Neuronal stem cell (in vitro differentiated cells): Measurements from ENCODE around the gene THSD4.

Source experiments
- DNase-seq: peaks from one replicate; pipeline ENCODE4 v3.0.0-alpha.2; 2013; ENCODE audit warnings: low spot score
- H2AFZ ChIP-seq: one replicate; pipeline ENCODE4 v1.6.1; 2013; ENCODE audit warnings: mild to moderate bottlenecking, low read length, inconsistent platforms
- H2AK5ac ChIP-seq: 2 replicates; pipeline ENCODE4 v1.6.1; 2013; ENCODE audit warnings: low read depth, mild to moderate bottlenecking, inconsistent platforms, low read length, moderate library complexity, mixed read lengths
- H2BK120ac ChIP-seq: 2 replicates; pipeline ENCODE4 v1.6.1; 2013; ENCODE audit warnings: low read depth, mild to moderate bottlenecking, inconsistent platforms, low read length, moderate library complexity, mixed read lengths
- H2BK12ac ChIP-seq: one replicate; pipeline ENCODE4 v1.6.1; 2013; ENCODE audit warnings: low read length, inconsistent platforms
- H2BK15ac ChIP-seq: 2 replicates; pipeline ENCODE4 v1.6.1; 2013; ENCODE audit warnings: mild to moderate bottlenecking, low read length, inconsistent platforms, mixed read lengths
- H2BK5ac ChIP-seq: one replicate; pipeline ENCODE4 v1.6.1; 2013; ENCODE audit warnings: inconsistent platforms, mild to moderate bottlenecking, low read length, moderate library complexity
- H3K14ac ChIP-seq: one replicate; pipeline ENCODE4 v1.6.1; 2013; ENCODE audit warnings: low read length, inconsistent platforms
- H3K18ac ChIP-seq: 2 replicates; pipeline ENCODE4 v1.6.1; 2013; ENCODE audit warnings: low read length, inconsistent platforms
- H3K23ac ChIP-seq: 2 replicates; pipeline ENCODE4 v1.6.1; 2013; ENCODE audit warnings: low read depth, mild to moderate bottlenecking, mixed read lengths, low read length, inconsistent platforms; ENCODE audit not compliant: poor library complexity
- H3K27ac ChIP-seq: replicated peaks from 3 replicates; pipeline ENCODE4 v1.5.1; 2013; ENCODE audit warnings: low read length, inconsistent platforms
- H3K27me3 ChIP-seq, 3 experiments: 2 replicates each; pipeline ENCODE4 v1.6.1; 2013; ENCODE audit warnings: low read length in 3 of 3, mild to moderate bottlenecking in 2 of 3, inconsistent platforms in 1 of 3, low read depth in 1 of 3, mixed read lengths in 1 of 3, moderate library complexity in 1 of 3; ENCODE audit not compliant: control insufficient read depth in 3 of 3, insufficient read depth in 3 of 3
- H3K36me3 ChIP-seq, 2 donors: replicated peaks in 1 of 2; 2 replicates each; pipeline ENCODE4 v1.6.1; 2013; ENCODE audit warnings: low read length in 2 of 2; ENCODE audit not compliant: control insufficient read depth in 2 of 2, insufficient read depth in 2 of 2
- H3K4ac ChIP-seq: 2 replicates; pipeline ENCODE4 v1.6.1; 2013; ENCODE audit warnings: inconsistent platforms, mild to moderate bottlenecking, low read length, moderate library complexity
- H3K4me1 ChIP-seq, 2 donors: 1 replicate in 1 of 2; 2 replicates in 1 of 2; pipeline ENCODE4 v1.6.1; 2013; ENCODE audit warnings: low read length in 2 of 2, low read depth in 1 of 2; ENCODE audit not compliant: control insufficient read depth in 2 of 2, insufficient read depth in 1 of 2
- H3K4me2 ChIP-seq: one replicate; pipeline ENCODE4 v1.6.1; 2013; ENCODE audit warnings: mild to moderate bottlenecking, low read length, inconsistent platforms; ENCODE audit not compliant: insufficient read depth, poor library complexity, severe bottlenecking
- H3K4me3 ChIP-seq, 2 donors: 2 replicates each; pipeline ENCODE4 v1.5.1; 2013; ENCODE audit warnings: low read length in 2 of 2, mild to moderate bottlenecking in 2 of 2, inconsistent platforms in 1 of 2, moderate library complexity in 1 of 2
- H3K79me1 ChIP-seq: one replicate; pipeline ENCODE4 v1.6.1; 2013; ENCODE audit warnings: low read depth, mild to moderate bottlenecking, inconsistent platforms, low read length, moderate library complexity
- H3K9ac ChIP-seq: one replicate; pipeline ENCODE4 v1.6.1; 2013; ENCODE audit warnings: mild to moderate bottlenecking, low read depth, low read length, inconsistent platforms; ENCODE audit not compliant: poor library complexity
- H3K9me3 ChIP-seq, 2 donors: replicated peaks in 1 of 2; 2 replicates each; pipeline versions ENCODE3 to v1.6.1; 2013; ENCODE audit warnings: low read length in 2 of 2, mild to moderate bottlenecking in 2 of 2, inconsistent platforms in 1 of 2, low read depth in 1 of 2, mixed read lengths in 1 of 2, moderate library complexity in 1 of 2; ENCODE audit not compliant: control insufficient read depth in 2 of 2, insufficient read depth in 1 of 2
- H4K8ac ChIP-seq: one replicate; pipeline ENCODE4 v1.6.1; 2013; ENCODE audit warnings: low read depth, mild to moderate bottlenecking, inconsistent platforms, low read length, moderate library complexity
- H4K91ac ChIP-seq: one replicate; pipeline ENCODE4 v1.6.1; 2013; ENCODE audit warnings: low read length, low read depth, mild to moderate bottlenecking, inconsistent platforms; ENCODE audit not compliant: poor library complexity
- WGBS, 2 donors: extraction: QIAGEN DNeasy Blood & Tissue Kit; methylation state at CpG; one replicate each; pipeline ENCODE4 v1.1.7; 2013; ENCODE audit warnings: missing lambda C conversion rate in 2 of 2, mixed read lengths in 1 of 2; ENCODE audit not compliant: insufficient read length in 2 of 2, insufficient replicate concordance in 1 of 2; ENCODE audit errors: extremely low coverage in 2 of 2; 5-methylcytosine and 5-hydroxymethylcytosine counted together

THSD4 gene

DNA sequence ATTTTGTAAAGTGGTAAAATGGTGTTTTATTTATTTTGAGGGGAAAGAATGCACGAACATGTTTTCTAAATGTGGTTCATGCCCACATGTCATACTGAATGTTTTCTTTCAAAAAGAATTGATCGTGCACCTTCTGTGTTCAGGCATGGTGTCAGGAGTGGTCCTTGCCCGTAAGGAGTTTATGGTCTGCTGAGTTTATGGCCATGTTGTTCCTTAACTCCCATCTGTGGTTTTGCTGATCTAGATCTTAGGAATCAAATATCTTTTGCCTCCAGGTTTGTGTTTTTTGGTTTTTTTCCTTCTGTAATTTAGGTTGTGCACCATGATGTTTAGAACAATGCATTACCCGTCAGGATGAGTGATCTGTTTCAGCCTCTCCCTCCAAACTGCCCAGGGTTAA, 390.7 kb downstream of the THSD4 start:
- H3K27ac ChIP-seq: no peak overlapping the region
- peaks cover 0 to 2% of the 10 kb centered on the region in 2 donors for H3K4me1 ChIP-seq
- H2BK12ac ChIP-seq: no peak overlapping the region
- no peak overlapping the region for H3K4ac ChIP-seq
- H2AK5ac ChIP-seq: no peak overlapping the region
- H2BK15ac ChIP-seq: no peak overlapping the region
- no peak overlapping the region for H4K91ac ChIP-seq
- H3K23ac ChIP-seq: no peak overlapping the region
- H3K4me2 ChIP-seq: no peak overlapping the region
- no peak overlapping the region for H3K14ac ChIP-seq
- no peak for DNase-seq
- H4K8ac ChIP-seq: no peak overlapping the region
- no peak overlapping the region for H2BK5ac ChIP-seq
- H2AFZ ChIP-seq: no peak overlapping the region
- no peak overlapping the region for H3K4me3 ChIP-seq
- peaks cover 0 to 2% (median 0%) of the 10 kb centered on the region in 3 experiments for H3K27me3 ChIP-seq
- H2BK120ac ChIP-seq: no peak overlapping the region
- no peaks in the 10 kb centered on the region for H3K36me3 ChIP-seq
- 100% methylated on average over 1 of the region's 4 CpGs; no CpG with 5 or more reads in 1 of the 2 donors for WGBS, 2 donors
- H3K9ac ChIP-seq: no peak overlapping the region
- no peaks in the 10 kb centered on the region for H3K79me1 ChIP-seq
- H3K9me3 ChIP-seq: no peaks in the 10 kb centered on the region
- H3K18ac ChIP-seq: no peak overlapping the region

DNA sequence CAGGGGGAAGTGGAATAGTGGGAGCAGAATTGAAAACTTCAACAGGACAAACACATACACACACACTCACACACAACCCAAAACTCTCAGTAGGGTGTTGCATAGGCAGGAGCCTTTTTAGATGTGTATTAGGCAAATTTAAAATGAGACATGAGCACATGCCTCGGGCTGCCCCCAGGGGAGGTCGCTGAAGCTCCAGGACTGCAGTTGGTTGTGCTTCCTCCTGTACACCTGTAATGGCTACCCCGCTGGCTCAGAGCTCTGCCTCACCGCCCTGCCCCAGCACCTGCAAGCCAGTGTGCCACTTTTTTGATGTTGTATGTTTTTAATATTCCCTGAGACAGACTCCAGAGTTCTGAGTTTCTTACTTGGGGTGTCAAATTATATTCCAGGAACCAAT, 391.7 kb downstream of the THSD4 start:
- H3K4me1 ChIP-seq: peaks cover 0 to 2% of the 10 kb centered on the region in 2 donors

DNA sequence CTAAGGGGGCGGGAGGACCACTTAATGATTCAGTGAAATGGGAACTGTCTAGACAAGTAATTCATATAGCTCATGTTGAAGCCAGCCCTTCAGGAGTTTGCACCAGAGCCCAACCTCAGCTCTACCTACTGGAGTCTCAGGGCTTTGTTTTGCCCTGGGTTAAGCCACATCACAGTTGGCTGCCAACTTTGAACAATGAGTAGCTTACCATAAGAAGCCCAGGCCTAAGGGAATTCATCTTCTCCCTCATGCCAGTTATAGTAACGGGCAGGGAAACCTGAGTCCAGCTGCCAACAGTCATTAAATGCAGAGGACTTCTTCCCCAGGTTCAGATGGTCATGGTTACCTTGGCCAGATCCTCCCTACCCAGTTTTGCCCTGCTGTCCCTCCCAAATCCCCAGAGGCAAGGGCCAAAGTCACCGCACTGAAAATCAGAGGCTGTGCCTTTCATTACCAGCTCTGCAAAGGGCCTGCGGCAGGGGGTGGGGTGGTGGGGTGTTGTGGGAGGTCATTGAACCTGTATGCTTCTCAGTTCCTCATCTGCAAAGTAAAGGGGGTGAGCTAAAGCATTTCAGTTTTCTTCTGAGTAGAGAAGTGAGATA, 392.9 kb downstream of the THSD4 start:
- H3K27ac ChIP-seq: no peak overlapping the region
- peaks cover 0 to 2% of the 10 kb centered on the region in 2 donors for H3K4me1 ChIP-seq
- no peak overlapping the region for H3K4me2 ChIP-seq
- H2AFZ ChIP-seq: no peak overlapping the region
- H3K4me3 ChIP-seq: no peak overlapping the region
- no peak overlapping the region for H2AK5ac ChIP-seq
- H3K14ac ChIP-seq: no peak overlapping the region
- no peak overlapping the region for H4K8ac ChIP-seq
- H3K36me3 ChIP-seq: no peaks in the 10 kb centered on the region
- no peak overlapping the region for H2BK120ac ChIP-seq
- no peaks in the 10 kb centered on the region for H3K79me1 ChIP-seq
- no peak for DNase-seq
- no peaks in the 10 kb centered on the region for H3K9me3 ChIP-seq
- no peak overlapping the region for H3K9ac ChIP-seq
- H2BK12ac ChIP-seq: no peak overlapping the region
- no CpG with 5 or more reads among the region's 4 CpGs for WGBS, 2 donors
- H3K4ac ChIP-seq: no peak overlapping the region
- H2BK15ac ChIP-seq: no peak overlapping the region
- no peak overlapping the region for H2BK5ac ChIP-seq
- H3K18ac ChIP-seq: no peak overlapping the region
- H3K27me3 ChIP-seq: peaks cover 0 to 6% (median 0%) of the 10 kb centered on the region in 3 experiments
- no peak overlapping the region for H3K23ac ChIP-seq
- H4K91ac ChIP-seq: no peak overlapping the region

More for the DNA sequence above, 391.7 kb downstream of the THSD4 start:
- peaks cover 0 to 6% (median 0%) of the 10 kb centered on the region in 3 experiments for H3K27me3 ChIP-seq
- no peak overlapping the region for H2BK120ac ChIP-seq
- H4K8ac ChIP-seq: no peak overlapping the region
- H3K27ac ChIP-seq: no peak overlapping the region
- no peak overlapping the region for H3K4me2 ChIP-seq
- no peaks in the 10 kb centered on the region for H3K36me3 ChIP-seq
- H2BK15ac ChIP-seq: no peak overlapping the region
- no peak overlapping the region for H3K9ac ChIP-seq
- H2AFZ ChIP-seq: no peak overlapping the region
- H3K4ac ChIP-seq: no peak overlapping the region
- H3K9me3 ChIP-seq: no peaks in the 10 kb centered on the region
- no peak overlapping the region for H4K91ac ChIP-seq
- H2AK5ac ChIP-seq: no peak overlapping the region
- H3K23ac ChIP-seq: no peak overlapping the region
- no peaks in the 10 kb centered on the region for H3K79me1 ChIP-seq
- no peak overlapping the region for H3K4me3 ChIP-seq
- H3K18ac ChIP-seq: no peak overlapping the region
- no peak overlapping the region for H2BK5ac ChIP-seq
- no peak overlapping the region for H3K14ac ChIP-seq
- no CpG with 5 or more reads among the region's 4 CpGs for WGBS, 2 donors
- H2BK12ac ChIP-seq: no peak overlapping the region
- no peak for DNase-seq

DNA sequence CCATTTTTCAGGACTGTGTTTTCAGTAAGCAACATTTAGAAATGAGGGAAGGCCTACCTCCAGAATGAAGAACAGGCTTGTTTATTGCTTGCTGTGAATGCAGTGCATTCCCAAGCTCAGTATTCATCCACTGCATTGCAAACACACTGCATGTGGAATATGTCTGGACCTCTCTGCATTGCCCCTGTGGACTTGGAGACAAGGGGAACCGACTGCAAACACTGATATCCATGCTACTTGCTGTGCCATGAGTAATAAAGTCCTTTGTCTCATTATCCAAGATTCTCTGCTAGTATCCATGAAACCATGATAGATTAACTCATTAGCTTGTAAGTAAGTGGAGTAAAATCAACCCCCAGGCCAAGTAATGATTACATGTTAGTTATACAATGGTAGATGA, 393.9 kb downstream of the THSD4 start:
- H2AK5ac ChIP-seq: no peak overlapping the region
- peaks cover 0 to 12% (median 0%) of the 10 kb centered on the region in 3 experiments for H3K27me3 ChIP-seq
- H4K91ac ChIP-seq: no peak overlapping the region
- no peak overlapping the region for H3K27ac ChIP-seq
- H3K36me3 ChIP-seq: no peaks in the 10 kb centered on the region
- no peak overlapping the region for H2AFZ ChIP-seq
- no peak overlapping the region for H3K23ac ChIP-seq
- no peak overlapping the region for H3K4me2 ChIP-seq
- no CpG with 5 or more reads among the region's 1 CpG for WGBS, 2 donors
- H2BK120ac ChIP-seq: no peak overlapping the region
- H3K4me3 ChIP-seq: no peak overlapping the region
- peaks cover 0 to 2% of the 10 kb centered on the region in 2 donors for H3K4me1 ChIP-seq
- H3K14ac ChIP-seq: no peak overlapping the region
- H3K79me1 ChIP-seq: no peaks in the 10 kb centered on the region
- H4K8ac ChIP-seq: no peak overlapping the region
- no peak overlapping the region for H2BK12ac ChIP-seq
- H3K9ac ChIP-seq: no peak overlapping the region
- no peak overlapping the region for H2BK5ac ChIP-seq
- no peak for DNase-seq
- H3K18ac ChIP-seq: no peak overlapping the region
- H3K9me3 ChIP-seq: no peaks in the 10 kb centered on the region
- H3K4ac ChIP-seq: no peak overlapping the region
- H2BK15ac ChIP-seq: no peak overlapping the region
